ENCODE data around the gene WAC.

GRCh38 chr10:28523725-28524252 is 9.1 kb upstream of the WAC start:
- TF ChIP-seq ELK1 (IDR thresholded peaks at IDR 0.05; ENCODE audit: low read depth, low read length) (no peak), CTCF (IDR thresholded peaks at IDR 0.05) (no peak), JUNB (IDR thresholded peaks at IDR 0.05) (no peak), POLR2A (IDR thresholded peaks at IDR 0.05; ENCODE audit: low read length) (no peak), CHD2 (IDR thresholded peaks at IDR 0.05; ENCODE audit: low read length, partially characterized antibody) (no peak), RNF2 (IDR thresholded peaks at IDR 0.05; ENCODE audit: borderline replicate concordance, low read depth) (no peak), SREBF2 (IDR thresholded peaks at IDR 0.05) (no peak), HOXB13 (CRISPR knock-in tag; IDR thresholded peaks at IDR 0.05; ENCODE audit: low read depth) (no peak), MAZ (IDR thresholded peaks at IDR 0.05; ENCODE audit: borderline replicate concordance, low read depth, low read length) (no peak), REST (IDR thresholded peaks at IDR 0.05) (no peak), HMGXB4 (CRISPR knock-in tag; IDR thresholded peaks at IDR 0.05; ENCODE audit: borderline replicate concordance) (no peak), FOXS1 (CRISPR knock-in tag; IDR thresholded peaks at IDR 0.05) (no peak)
